GM12873 (cell line): ENCODE data around the gene SLC43A1.

Experiments
- TF ChIP-seq, protein P1 (sequence below): IDR thresholded peaks from 2 replicates; pipeline ENCODE4 v1.5.1; 2012; ENCODE audit warnings: low read depth, mild to moderate bottlenecking, moderate library complexity, low read length, control low read depth; ENCODE audit not compliant: insufficient read depth; ENCODE audit errors: missing control alignments

SLC43A1 gene

DNA sequence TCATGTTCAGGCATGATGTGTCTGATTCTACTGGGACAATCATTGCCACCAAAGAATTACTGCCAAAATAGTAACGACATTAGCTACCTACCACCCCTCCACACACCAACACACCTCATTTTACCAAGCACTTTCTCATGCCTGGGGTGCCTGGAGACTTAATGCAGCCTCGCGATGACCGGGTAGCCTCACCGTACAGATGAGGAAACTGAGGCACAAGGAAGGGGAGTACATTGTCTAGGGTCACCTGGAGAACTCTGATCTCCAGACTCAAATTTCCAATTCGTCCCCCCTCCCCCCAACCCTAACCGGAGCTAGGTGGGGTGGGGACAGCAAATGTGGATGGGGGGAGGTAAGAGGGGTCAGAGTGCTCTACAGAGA, 57.9 kb downstream of the SLC43A1 start:
- TF ChIP-seq, protein P1, sequence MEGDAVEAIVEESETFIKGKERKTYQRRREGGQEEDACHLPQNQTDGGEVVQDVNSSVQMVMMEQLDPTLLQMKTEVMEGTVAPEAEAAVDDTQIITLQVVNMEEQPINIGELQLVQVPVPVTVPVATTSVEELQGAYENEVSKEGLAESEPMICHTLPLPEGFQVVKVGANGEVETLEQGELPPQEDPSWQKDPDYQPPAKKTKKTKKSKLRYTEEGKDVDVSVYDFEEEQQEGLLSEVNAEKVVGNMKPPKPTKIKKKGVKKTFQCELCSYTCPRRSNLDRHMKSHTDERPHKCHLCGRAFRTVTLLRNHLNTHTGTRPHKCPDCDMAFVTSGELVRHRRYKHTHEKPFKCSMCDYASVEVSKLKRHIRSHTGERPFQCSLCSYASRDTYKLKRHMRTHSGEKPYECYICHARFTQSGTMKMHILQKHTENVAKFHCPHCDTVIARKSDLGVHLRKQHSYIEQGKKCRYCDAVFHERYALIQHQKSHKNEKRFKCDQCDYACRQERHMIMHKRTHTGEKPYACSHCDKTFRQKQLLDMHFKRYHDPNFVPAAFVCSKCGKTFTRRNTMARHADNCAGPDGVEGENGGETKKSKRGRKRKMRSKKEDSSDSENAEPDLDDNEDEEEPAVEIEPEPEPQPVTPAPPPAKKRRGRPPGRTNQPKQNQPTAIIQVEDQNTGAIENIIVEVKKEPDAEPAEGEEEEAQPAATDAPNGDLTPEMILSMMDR = no peak

DNA sequence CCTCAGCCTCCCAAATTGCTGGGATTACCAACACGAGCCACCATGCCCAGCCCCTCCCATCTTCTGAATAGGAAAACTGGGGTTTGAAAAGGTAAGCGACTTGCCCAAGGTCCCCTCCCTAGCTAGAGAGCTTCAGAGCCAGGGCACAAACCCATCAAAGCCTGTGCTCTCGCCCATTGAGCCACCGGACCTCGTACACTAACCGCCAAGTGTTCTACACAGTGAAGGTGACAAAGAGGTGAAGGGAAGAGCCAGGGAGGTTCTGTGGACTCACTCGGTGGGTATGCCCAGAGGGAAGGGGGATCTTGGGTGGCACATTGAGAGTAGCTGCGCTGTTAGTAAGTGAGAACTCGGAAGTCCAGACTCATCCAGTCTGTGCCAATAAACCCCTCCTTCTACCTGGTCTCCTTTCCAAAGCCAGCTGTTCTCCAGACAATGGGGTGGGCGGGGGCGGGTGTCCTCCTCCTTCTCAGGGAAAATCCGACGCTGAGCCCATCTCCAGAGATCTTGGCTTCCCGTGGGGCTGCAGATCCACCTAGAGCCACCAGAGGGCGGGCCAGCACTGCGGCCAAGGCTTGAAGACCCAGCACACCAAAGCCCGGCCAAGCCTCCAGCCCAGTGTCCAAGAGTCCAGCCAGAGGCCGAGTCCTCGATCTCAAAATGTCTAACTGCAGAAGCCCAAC, 58.4 kb downstream of the SLC43A1 start:
- TF ChIP-seq, protein P1 = peak; percentile 98

DNA sequence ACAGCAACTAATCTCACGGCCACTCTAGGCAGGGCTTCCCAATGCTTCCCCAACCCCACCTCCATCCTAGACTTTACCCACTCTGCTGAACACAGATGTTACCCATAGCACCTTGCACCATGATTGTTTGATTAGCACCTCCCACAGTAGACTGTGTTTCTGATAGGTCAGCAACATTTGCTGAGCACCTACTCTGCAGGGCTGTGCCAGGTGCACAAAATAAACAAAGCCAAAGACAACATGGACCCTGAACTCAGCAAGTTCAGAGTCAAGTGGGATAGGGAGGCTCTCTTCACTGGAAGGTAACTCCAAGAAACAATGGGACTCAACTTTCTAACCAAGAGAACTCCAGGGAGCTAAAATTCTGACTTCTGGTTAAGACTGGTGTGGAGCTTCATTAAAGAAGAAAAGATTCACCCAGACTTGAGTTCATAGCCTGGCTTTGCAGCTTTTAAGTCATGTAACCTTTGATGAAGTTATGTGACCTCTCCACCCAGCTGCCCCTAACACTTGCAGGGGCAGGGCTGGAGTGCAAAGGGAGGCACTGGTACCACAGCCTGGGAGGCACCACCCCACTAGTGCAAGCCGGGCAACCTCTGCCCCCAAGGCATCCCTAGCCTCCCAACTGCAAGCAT, 61.8 kb downstream of the SLC43A1 start:
- TF ChIP-seq, protein P1 = no peak

DNA sequence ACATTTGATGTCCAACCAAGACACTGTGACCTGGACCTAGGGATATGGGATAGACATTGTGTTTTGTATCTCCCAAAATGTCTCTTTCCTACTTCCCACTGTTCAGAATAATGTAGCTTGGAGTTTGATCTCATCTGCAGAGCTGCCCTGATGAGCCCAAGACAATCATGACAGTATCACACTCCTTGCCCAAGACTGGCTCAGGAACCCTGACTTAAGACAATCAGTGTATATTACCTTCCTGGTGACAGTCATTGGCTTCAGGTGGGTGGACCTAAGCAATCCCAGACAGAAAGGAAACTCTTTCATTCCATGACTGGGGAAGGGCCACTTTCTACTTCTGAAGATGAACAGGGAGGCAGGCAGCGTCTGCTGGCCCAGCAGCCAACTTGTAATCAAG, 69.4 kb downstream of the SLC43A1 start:
- TF ChIP-seq, protein P1 = no peak

DNA sequence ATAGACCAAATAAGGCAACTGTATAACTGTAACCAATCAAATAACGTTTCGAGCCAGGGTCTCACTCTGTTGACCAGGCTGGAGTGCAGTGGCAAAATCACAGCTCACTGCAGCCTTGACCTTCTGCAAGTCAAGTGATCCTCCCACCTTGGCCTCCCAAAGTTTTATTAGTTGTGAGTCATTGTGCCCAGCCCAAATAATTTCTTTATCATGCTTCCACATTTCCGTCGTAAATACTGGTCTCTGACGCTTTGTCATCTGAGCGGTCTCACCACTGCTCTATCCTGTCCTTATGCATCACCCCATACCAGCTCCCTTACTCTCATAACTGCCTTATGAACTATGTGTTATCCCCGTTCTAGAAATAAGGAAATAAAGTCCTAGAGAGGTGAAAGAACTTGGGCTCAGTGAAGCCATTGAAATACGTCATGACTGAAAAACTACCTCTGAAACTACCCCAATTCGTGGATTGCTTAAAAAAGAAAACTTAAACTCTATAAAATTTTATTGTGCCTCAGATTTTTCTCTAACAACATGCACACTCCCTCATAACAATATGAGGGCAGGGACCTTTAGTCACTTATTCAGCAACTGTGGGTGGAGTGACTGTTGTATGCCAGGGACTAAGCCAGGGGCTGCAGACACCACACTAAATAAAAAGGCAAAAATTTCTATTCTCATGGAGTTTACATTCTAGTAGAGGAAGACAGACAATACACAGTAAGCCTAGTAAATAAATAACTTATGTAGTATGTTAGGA, 71.0 kb downstream of the SLC43A1 start:
- TF ChIP-seq, protein P1 = no peak

DNA sequence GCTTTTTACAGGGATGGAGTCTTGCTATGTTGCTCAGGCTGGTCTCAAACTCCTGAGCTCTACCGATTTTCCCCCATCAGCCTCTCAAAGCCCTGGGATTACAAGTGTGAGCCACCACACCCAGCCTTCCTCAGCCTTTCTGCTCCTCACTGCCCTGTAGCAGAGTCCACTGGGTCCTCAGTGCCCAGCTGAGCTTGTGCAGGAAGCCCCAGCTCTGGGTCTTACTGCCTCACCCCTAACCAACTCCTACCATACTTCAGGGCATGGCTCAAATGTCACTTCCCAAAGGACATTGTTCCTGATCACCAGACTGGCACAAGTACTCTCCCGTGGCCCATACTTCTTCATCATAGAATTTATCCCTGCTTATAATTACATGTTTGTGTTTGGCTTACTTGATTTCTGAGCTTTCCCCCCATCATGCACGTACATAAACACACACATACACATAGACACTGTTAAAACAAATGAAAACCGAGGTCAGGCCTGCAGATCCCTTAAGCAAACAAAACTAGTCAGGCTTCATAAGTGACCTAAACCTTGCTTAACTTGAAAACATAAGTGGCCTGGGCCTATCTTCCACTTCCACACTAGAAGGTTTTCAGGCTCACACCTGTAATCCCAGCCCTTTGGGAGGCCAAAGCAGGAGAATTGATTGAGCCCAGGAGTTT, 74.6 kb downstream of the SLC43A1 start:
- TF ChIP-seq, protein P1 = no peak

DNA sequence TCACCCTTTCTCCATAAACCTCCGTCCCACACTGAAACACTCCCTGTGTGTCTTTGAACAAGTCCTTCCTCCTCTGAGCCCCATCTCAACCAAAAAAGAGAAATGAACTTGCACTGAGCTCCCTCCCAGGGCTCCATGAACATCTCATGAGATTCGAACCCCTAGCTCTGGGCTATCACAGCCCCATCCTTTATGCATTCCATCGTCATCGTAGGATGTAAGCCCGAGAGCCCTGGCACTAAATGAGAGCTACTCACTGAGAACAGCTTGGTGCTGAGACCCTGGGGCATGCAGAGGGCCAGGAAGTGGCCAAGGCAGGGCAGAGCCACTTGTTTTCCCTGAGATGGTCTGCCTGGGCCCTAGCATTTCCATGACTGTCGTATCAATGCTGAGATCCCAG, 75.7 kb downstream of the SLC43A1 start:
- TF ChIP-seq, protein P1 = no peak
